Hepatic stellate cell (primary cell): ENCODE measurements around the gene TEDC1.
A peak's percentile ranks its signal among the peaks of the same experiment; 100 is the strongest.

ENCODE experiments used
- DNase-seq: peaks from one replicate; pipeline ENCODE4 v3.0.0; 2011; ENCODE audit warnings: low spot score

TEDC1 gene

GRCh38 chr14:105525861-105526775 lies 35.1 kb downstream of the TEDC1 start, which contains the start of gene TMEM121:
Gene TMEM121, plus strand, starts transcription at chr14:105526583. Its CDS starts 2,252 bp downstream, at chr14:105528835.
- no peak for DNase-seq

GRCh38 chr14:105526776-105527380 lies 35.8 kb downstream of the TEDC1 start:
- no peak for DNase-seq

GRCh38 chr14:105527381-105527825 lies 36.4 kb downstream of the TEDC1 start:
- no peak for DNase-seq

GRCh38 chr14:105527826-105528585 lies 37.0 kb downstream of the TEDC1 start:
- peak; percentile 96 for DNase-seq

GRCh38 chr14:105528586-105529318 lies 37.7 kb downstream of the TEDC1 start:
- no peak for DNase-seq

GRCh38 chr14:105529319-105529568 lies 38.2 kb downstream of the TEDC1 start:
- DNase-seq: no peak

GRCh38 chr14:105529569-105530284 lies 38.7 kb downstream of the TEDC1 start:
- DNase-seq: no peak

GRCh38 chr14:105530285-105531087 lies 39.4 kb downstream of the TEDC1 start:
- no peak for DNase-seq

GRCh38 chr14:105531088-105531893 lies 40.2 kb downstream of the TEDC1 start:
- no peak for DNase-seq

- no peak for DNase-seq
Observed at GRCh38 chr14:105531894-105532623, 41.0 kb downstream of the TEDC1 start.

- peak; percentile 76 for DNase-seq
Observed at GRCh38 chr14:105532735-105533141, 41.7 kb downstream of the TEDC1 start.

- DNase-seq: no peak
Observed at GRCh38 chr14:105533391-105533790, 42.3 kb downstream of the TEDC1 start.

- no peak for DNase-seq
Observed at GRCh38 chr14:105533811-105534498, 42.9 kb downstream of the TEDC1 start.

GRCh38 chr14:105534586-105534985 lies 43.5 kb downstream of the TEDC1 start:
- no peak for DNase-seq

- no peak for DNase-seq
Observed at GRCh38 chr14:105536051-105536450, 45.0 kb downstream of the TEDC1 start.

GRCh38 chr14:105536691-105537579 lies 45.9 kb downstream of the TEDC1 start:
- DNase-seq: no peak
